Type B pancreatic cell (in vitro differentiated cells): ENCODE measurements around the gene LCN12. TPM values are rescaled to one million over a fixed set of nuclear protein-coding genes. Genes with fewer than 3 reads are reported as not detected.

Source experiments
- DNase-seq: peaks from one replicate; pipeline ENCODE4 v3.0.0; 2021; ENCODE audit warnings: mixed read lengths; ENCODE audit not compliant: unreplicated experiment; ENCODE audit errors: extremely low spot score
- H3K27ac Mint-ChIP-seq: 2 replicates; pipeline ENCODE4 v1.8.0; 2021; ENCODE audit warnings: mild to moderate bottlenecking, mixed read lengths
- H3K27me3 Mint-ChIP-seq: 2 replicates; pipeline ENCODE4 v1.8.0; 2021; ENCODE audit warnings: mixed read lengths
- H3K36me3 Mint-ChIP-seq: 2 replicates; pipeline ENCODE4 v1.8.0; 2021; ENCODE audit warnings: mixed read lengths
- H3K4me1 Mint-ChIP-seq: one replicate; pipeline ENCODE4 v1.8.0; 2021; ENCODE audit warnings: mixed read lengths; ENCODE audit not compliant: unreplicated experiment
- H3K4me3 Mint-ChIP-seq: 2 replicates; pipeline ENCODE4 v1.8.0; 2021; ENCODE audit warnings: mild to moderate bottlenecking, mixed read lengths
- H3K9me3 Mint-ChIP-seq: 2 replicates; pipeline ENCODE4 v1.8.0; 2021; ENCODE audit warnings: mixed read lengths
- CTCF ChIP-seq: fragments of 200-600 bp; sonication (generic); conservative IDR thresholded peaks from 2 replicates; pipeline ENCODE4 v1.5.0; 2021; ENCODE audit warnings: antibody characterized with exemption, mild to moderate bottlenecking
- total RNA-seq: library from RNA; stranded (reverse); gene quantifications from 2 replicates; pipeline ENCODE4 v1.2.1, GENCODE V29; 2021; ENCODE audit warnings: low replicate concordance

LCN12 gene
- total RNA-seq, 1 donor from 2014 or later, result 8.3 TPM

- Mint-ChIP-seq H3K4me1 (peaks cover 9% of the 10 kb centered on the region), H3K27me3 (no peaks in the 10 kb centered on the region), H3K36me3 (no peaks in the 10 kb centered on the region), H3K4me3 (no peak overlapping the region), H3K9me3 (no peaks in the 10 kb centered on the region), H3K27ac (no peak overlapping the region)
- peak; percentile 66 for DNase-seq
- TF ChIP-seq CTCF, result peak; percentile 24
Measured at GRCh38 chr9:136925414-136926153, 26.5 kb upstream of the LCN12 start.

GRCh38 chr9:136926154-136926704 lies 25.8 kb upstream of the LCN12 start:
- Mint-ChIP-seq H3K27me3 (no peaks in the 10 kb centered on the region), H3K4me1 (peaks cover 9% of the 10 kb centered on the region), H3K36me3 (no peaks in the 10 kb centered on the region), H3K27ac (no peak overlapping the region), H3K4me3 (no peak overlapping the region), H3K9me3 (no peaks in the 10 kb centered on the region)
- peak; percentile 19 for TF ChIP-seq CTCF
- DNase-seq, result no peak

GRCh38 chr9:136926749-136927148 lies 25.3 kb upstream of the LCN12 start:
- peaks cover 2% of the 10 kb centered on the region for H3K9me3 Mint-ChIP-seq
- peaks cover 9% of the 10 kb centered on the region for H3K4me1 Mint-ChIP-seq
- TF ChIP-seq CTCF, result no peak
- H3K27ac Mint-ChIP-seq, result no peak overlapping the region
- H3K4me3 Mint-ChIP-seq, result no peak overlapping the region
- no peak for DNase-seq
- H3K27me3 Mint-ChIP-seq, result no peaks in the 10 kb centered on the region
- H3K36me3 Mint-ChIP-seq, result peaks cover 1% of the 10 kb centered on the region

- peaks cover 6% of the 10 kb centered on the region for H3K36me3 Mint-ChIP-seq
- H3K4me3 Mint-ChIP-seq, result no peak overlapping the region
- no peaks in the 10 kb centered on the region for H3K27me3 Mint-ChIP-seq
- peaks cover 7% of the 10 kb centered on the region for H3K9me3 Mint-ChIP-seq
- H3K4me1 Mint-ChIP-seq, result peaks cover 9% of the 10 kb centered on the region
- no peak for TF ChIP-seq CTCF
- no peak for DNase-seq
- H3K27ac Mint-ChIP-seq, result no peak overlapping the region
Measured at GRCh38 chr9:136927343-136928271, 24.5 kb upstream of the LCN12 start.

GRCh38 chr9:136928591-136928990 lies 23.5 kb upstream of the LCN12 start:
- H3K4me3 Mint-ChIP-seq, result no peak overlapping the region
- no peak for DNase-seq
- peaks cover 13% of the 10 kb centered on the region for H3K36me3 Mint-ChIP-seq
- H3K27me3 Mint-ChIP-seq, result no peaks in the 10 kb centered on the region
- peaks cover 7% of the 10 kb centered on the region for H3K9me3 Mint-ChIP-seq
- no peak for TF ChIP-seq CTCF
- H3K4me1 Mint-ChIP-seq, result peaks cover 9% of the 10 kb centered on the region
- H3K27ac Mint-ChIP-seq, result peak overlapping the region; percentile 3
